Activated naive CD4-positive, alpha-beta T cell treated with anti-CD3 and anti-CD28 coated beads for 36 hours (primary cell): ENCODE data around the gene SLC12A6. TPM values are rescaled to one million over a fixed set of nuclear protein-coding genes. Genes with fewer than 3 reads are reported as not detected.

ENCODE experiments used
- CTCF ChIA-PET: fragments of 350-600 bp; sonication (Branson Sonifier 250); formaldehyde crosslinking; loops from one replicate; lab custom pipeline; 2021; ENCODE audit warnings: antibody characterized with exemption; lab: Charles Lee
- DNase-seq: peaks from one replicate; pipeline ENCODE4 v3.0.0-alpha.2; 2020
- H3K27ac Mint-ChIP-seq: one replicate; pipeline ENCODE4 v1.8.0; 2021; ENCODE audit warnings: mild to moderate bottlenecking, mixed read lengths
- H3K27me3 Mint-ChIP-seq: one replicate; pipeline ENCODE4 v1.8.0; 2021; ENCODE audit warnings: low read depth, mixed read lengths
- H3K36me3 Mint-ChIP-seq: one replicate; pipeline ENCODE4 v1.8.0; 2021; ENCODE audit warnings: low read depth, mixed read lengths
- H3K4me1 Mint-ChIP-seq: one replicate; pipeline ENCODE4 v1.8.0; 2021; ENCODE audit warnings: low read depth, mixed read lengths
- H3K4me3 Mint-ChIP-seq: one replicate; pipeline ENCODE4 v1.8.0; 2021; ENCODE audit warnings: mild to moderate bottlenecking, moderate library complexity, mixed read lengths
- H3K9me3 Mint-ChIP-seq: one replicate; pipeline ENCODE4 v1.8.0; 2021; ENCODE audit warnings: mixed read lengths
- intact Hi-C: fragments of 100-400 bp; cut with micrococcal nuclease; formaldehyde crosslinking; loops from one replicate; pipeline ENCODE4 v1.15.1; 2023
- total RNA-seq, 2 experiments: library from RNA; stranded (reverse); gene quantifications; one replicate each; pipeline ENCODE4 v1.2.3, GENCODE V29; 2021

SLC12A6 gene
- total RNA-seq, 2 experiments from 2014 or later = 24.6 to 28.7 TPM

GRCh38 chr15:34365836-34366235 is 28.3 kb upstream of the SLC12A6 start:
- H3K27ac Mint-ChIP-seq = no peak overlapping the region
- peaks cover 36% of the 10 kb centered on the region for H3K4me1 Mint-ChIP-seq
- intact Hi-C loops = no loop called here
- CTCF ChIA-PET = interaction anchor here (1.0 to 3.3 kb wide), 4 partner anchors 23 to 222 kb away, joined by 3 to 21 read pairs (median 4); partner anchors contain the start of genes NOP10 and NUTM1
- no peak for DNase-seq
- H3K4me3 Mint-ChIP-seq = peak overlapping the region; percentile 97
- H3K9me3 Mint-ChIP-seq = no peaks in the 10 kb centered on the region
- no peaks in the 10 kb centered on the region for H3K27me3 Mint-ChIP-seq
- H3K36me3 Mint-ChIP-seq = peaks cover 11% of the 10 kb centered on the region

- Mint-ChIP-seq H3K9me3 (no peaks in the 10 kb centered on the region), H3K27ac (no peak overlapping the region), H3K4me3 (peak overlapping the region; percentile 97), H3K4me1 (peaks cover 34% of the 10 kb centered on the region), H3K36me3 (peaks cover 12% of the 10 kb centered on the region), H3K27me3 (no peaks in the 10 kb centered on the region)
- intact Hi-C loops = no loop called here
- CTCF ChIA-PET = interaction anchor here (1.0 to 3.3 kb wide), 4 partner anchors 22 to 222 kb away, joined by 3 to 21 read pairs (median 4); partner anchors contain the start of genes NOP10 and NUTM1
- peak; percentile 16 for DNase-seq
These were observed 27.7 kb upstream of the SLC12A6 start for GRCh38 chr15:34365091-34365825.

DNA sequence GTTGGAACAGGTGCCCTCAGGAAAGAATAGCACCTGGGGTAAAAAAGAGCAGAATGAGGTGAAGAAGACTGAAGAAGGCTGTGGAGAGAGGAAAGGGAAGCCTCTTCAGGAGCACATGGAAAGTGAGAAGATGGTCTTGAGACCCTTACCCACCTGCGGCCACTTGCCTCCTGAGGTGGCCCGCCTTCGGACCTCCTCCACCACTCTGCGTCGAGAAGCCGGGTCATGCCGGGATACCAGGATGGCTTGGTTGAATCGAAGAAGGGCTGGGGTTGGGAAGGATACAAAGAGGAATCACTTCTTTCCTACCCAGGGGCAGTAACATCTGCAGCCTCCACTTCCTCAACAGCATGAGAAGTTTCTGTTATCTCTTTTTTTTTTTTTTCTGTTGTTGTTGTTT is 26.5 kb upstream of the SLC12A6 start:
- Mint-ChIP-seq H3K27me3 (no peaks in the 10 kb centered on the region), H3K36me3 (peaks cover 15% of the 10 kb centered on the region), H3K9me3 (no peaks in the 10 kb centered on the region), H3K4me1 (peaks cover 25% of the 10 kb centered on the region), H3K27ac (no peak overlapping the region), H3K4me3 (no peak overlapping the region)
- CTCF ChIA-PET = no interaction called here
- no peak for DNase-seq
- intact Hi-C loops = no loop called here

GRCh38 chr15:34362047-34362773 is 24.6 kb upstream of the SLC12A6 start:
- no peak overlapping the region for H3K27ac Mint-ChIP-seq
- peaks cover 16% of the 10 kb centered on the region for H3K4me1 Mint-ChIP-seq
- CTCF ChIA-PET = interaction anchor here (1.6 kb wide), 2 partner anchors 10 to 121 kb away, joined by 4 to 5 read pairs; no protein-coding TSS in a partner anchor
- H3K36me3 Mint-ChIP-seq = peaks cover 23% of the 10 kb centered on the region
- no peaks in the 10 kb centered on the region for H3K9me3 Mint-ChIP-seq
- intact Hi-C loops = no loop called here
- no peak overlapping the region for H3K4me3 Mint-ChIP-seq
- H3K27me3 Mint-ChIP-seq = no peaks in the 10 kb centered on the region
- DNase-seq = no peak

DNA sequence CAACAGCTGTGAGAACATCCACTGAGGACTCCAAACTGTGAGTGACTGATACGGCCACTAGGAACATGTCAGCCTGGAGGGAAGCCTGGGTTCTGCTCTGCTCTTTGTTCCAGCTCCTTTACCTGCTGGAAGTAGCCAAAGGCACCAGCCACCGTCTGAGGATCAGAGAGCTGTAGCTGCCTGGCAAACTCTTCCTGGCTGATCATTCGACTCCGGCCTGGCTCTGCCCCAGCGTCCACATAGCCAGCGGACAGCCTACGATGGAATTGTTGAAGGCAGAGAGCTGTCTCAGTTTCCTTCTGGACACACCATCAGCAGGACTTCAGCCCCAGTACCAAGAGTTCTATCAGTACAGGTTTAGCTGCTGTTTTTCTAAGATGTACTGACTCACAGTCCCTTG is 23.7 kb upstream of the SLC12A6 start:
- no peak for DNase-seq
- Mint-ChIP-seq H3K4me3 (no peak overlapping the region), H3K27ac (no peak overlapping the region), H3K36me3 (peaks cover 24% of the 10 kb centered on the region), H3K9me3 (no peaks in the 10 kb centered on the region), H3K27me3 (no peaks in the 10 kb centered on the region), H3K4me1 (peaks cover 16% of the 10 kb centered on the region)
- CTCF ChIA-PET = interaction anchor here (1.6 kb wide), 2 partner anchors 9 to 120 kb away, joined by 4 to 5 read pairs; no protein-coding TSS in a partner anchor
- intact Hi-C loops = no loop called here

GRCh38 chr15:34360298-34360697 is 22.7 kb upstream of the SLC12A6 start:
- peaks cover 7% of the 10 kb centered on the region for H3K4me1 Mint-ChIP-seq
- DNase-seq = no peak
- H3K4me3 Mint-ChIP-seq = no peak overlapping the region
- H3K9me3 Mint-ChIP-seq = no peaks in the 10 kb centered on the region
- intact Hi-C loops = no loop called here
- H3K27me3 Mint-ChIP-seq = no peaks in the 10 kb centered on the region
- no peak overlapping the region for H3K27ac Mint-ChIP-seq
- CTCF ChIA-PET = interaction anchor here (0.7 to 1.6 kb wide), 3 partner anchors 8 to 119 kb away, joined by 4 to 5 read pairs (median 4); no protein-coding TSS in a partner anchor
- peaks cover 24% of the 10 kb centered on the region for H3K36me3 Mint-ChIP-seq

DNA sequence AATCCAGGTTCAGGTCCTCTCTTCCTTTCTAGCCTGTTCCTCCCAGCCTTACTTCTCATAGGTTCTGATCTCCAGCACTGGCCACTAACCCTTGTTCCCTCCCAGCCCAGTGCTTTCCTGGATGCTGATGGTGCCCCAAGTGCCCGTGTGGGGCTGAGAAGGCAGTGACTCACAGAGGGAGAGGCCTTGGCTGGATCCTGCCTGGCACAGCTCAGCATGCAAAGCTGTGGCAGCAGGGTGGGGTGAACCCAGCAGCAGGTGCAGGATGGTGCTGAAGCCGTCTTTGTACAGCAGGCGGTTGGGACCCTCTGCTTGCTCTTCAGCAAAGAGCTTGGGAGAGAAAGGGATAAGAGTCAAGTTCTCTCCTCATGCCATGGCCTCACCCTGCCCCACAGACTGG is 21.8 kb upstream of the SLC12A6 start:
- Mint-ChIP-seq H3K9me3 (no peaks in the 10 kb centered on the region), H3K4me1 (no peaks in the 10 kb centered on the region), H3K27me3 (no peaks in the 10 kb centered on the region), H3K4me3 (no peak overlapping the region), H3K27ac (no peak overlapping the region), H3K36me3 (peaks cover 23% of the 10 kb centered on the region)
- CTCF ChIA-PET = interaction anchor here (1.4 kb wide), 1 partner anchor 222 kb away, joined by 5 read pairs; no protein-coding TSS in a partner anchor
- intact Hi-C loops = no loop called here
- no peak for DNase-seq

GRCh38 chr15:34358948-34359347 is 21.4 kb upstream of the SLC12A6 start:
- Mint-ChIP-seq H3K4me1 (no peaks in the 10 kb centered on the region), H3K4me3 (no peak overlapping the region), H3K27me3 (no peaks in the 10 kb centered on the region), H3K36me3 (peaks cover 25% of the 10 kb centered on the region), H3K27ac (no peak overlapping the region), H3K9me3 (no peaks in the 10 kb centered on the region)
- DNase-seq = no peak
- intact Hi-C loops = no loop called here
- CTCF ChIA-PET = interaction anchor here (1.4 kb wide), 1 partner anchor 222 kb away, joined by 5 read pairs; no protein-coding TSS in a partner anchor

DNA sequence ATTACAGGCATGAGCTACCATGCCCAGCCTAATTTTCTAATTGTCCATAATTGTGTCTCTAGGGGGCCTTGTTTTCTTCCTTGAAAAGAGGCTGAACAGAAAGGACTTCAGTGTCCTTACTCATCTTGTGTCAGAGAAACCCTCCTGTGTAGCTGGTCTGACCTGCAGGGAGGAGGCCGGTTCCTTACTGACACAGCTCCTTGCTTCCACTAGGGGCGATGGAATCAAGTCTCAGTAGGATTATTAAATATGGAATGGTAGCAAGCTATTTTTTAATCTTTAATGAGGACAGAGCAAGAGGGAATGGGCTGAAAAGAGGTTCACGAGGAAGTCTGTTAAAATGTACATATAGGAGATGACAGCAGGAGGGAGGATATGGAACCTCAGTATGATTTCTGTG is 20.8 kb upstream of the SLC12A6 start:
- intact Hi-C loops = no loop called here
- H3K4me3 Mint-ChIP-seq = no peak overlapping the region
- no peaks in the 10 kb centered on the region for H3K9me3 Mint-ChIP-seq
- no peaks in the 10 kb centered on the region for H3K4me1 Mint-ChIP-seq
- H3K27ac Mint-ChIP-seq = no peak overlapping the region
- CTCF ChIA-PET = interaction anchor here (1.4 kb wide), 2 partner anchors 15 to 223 kb away, joined by 5 read pairs; partner anchors contain the start of gene NUTM1
- no peak for DNase-seq
- no peaks in the 10 kb centered on the region for H3K27me3 Mint-ChIP-seq
- H3K36me3 Mint-ChIP-seq = peaks cover 22% of the 10 kb centered on the region

DNA sequence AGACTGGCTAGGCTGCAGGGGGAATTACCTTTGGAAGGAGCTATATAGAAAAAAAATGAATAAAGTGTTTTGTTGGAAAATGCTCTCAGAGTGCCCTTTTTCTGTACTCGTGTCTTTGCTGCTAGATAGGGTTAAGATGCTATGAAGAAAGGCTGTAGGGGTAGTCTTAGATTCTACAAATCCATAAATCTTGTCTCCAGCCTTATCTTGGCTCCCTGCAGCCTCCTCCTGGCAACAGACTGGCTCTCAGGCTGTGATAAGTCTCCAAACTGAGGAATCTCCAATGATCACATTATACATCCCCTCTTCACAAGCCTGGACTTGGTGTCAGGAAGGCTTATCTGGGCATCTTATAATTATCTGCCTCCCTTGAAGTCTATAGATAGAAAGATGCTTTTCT is 20.1 kb upstream of the SLC12A6 start:
- H3K4me1 Mint-ChIP-seq = no peaks in the 10 kb centered on the region
- H3K4me3 Mint-ChIP-seq = no peak overlapping the region
- no peak overlapping the region for H3K27ac Mint-ChIP-seq
- H3K9me3 Mint-ChIP-seq = no peaks in the 10 kb centered on the region
- CTCF ChIA-PET = interaction anchor here (1.4 kb wide), 1 partner anchor 14 kb away, joined by 5 read pairs; the partner anchor contains the start of gene NUTM1
- H3K27me3 Mint-ChIP-seq = no peaks in the 10 kb centered on the region
- DNase-seq = no peak
- intact Hi-C loops = no loop called here
- H3K36me3 Mint-ChIP-seq = peaks cover 19% of the 10 kb centered on the region

DNA sequence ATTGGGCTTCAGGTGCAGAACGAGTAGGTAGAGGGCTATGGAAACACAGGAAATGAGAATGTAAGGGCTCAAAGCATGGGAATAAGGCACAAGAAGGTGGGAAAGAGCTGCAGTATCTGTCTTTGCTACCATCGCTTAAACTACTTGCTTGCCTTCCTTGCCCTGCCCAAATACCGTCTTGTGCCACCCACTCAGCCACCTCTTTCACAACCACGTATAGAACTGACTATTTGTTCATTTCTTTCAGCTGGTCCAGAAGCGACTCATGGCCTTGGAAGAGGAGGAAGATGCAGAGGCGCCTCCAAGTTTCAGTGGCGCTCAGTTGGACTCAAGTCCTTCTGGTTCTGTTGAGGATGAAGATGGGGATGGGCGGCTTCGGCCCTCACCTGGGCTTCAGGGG is 17.7 kb upstream of the SLC12A6 start:
- H3K36me3 Mint-ChIP-seq = peaks cover 16% of the 10 kb centered on the region
- no peaks in the 10 kb centered on the region for H3K4me1 Mint-ChIP-seq
- no peaks in the 10 kb centered on the region for H3K27me3 Mint-ChIP-seq
- DNase-seq = no peak
- H3K4me3 Mint-ChIP-seq = no peak overlapping the region
- CTCF ChIA-PET = interaction anchor here (0.9 to 1.6 kb wide), 2 partner anchors 9 to 12 kb away, joined by 3 to 10 read pairs; partner anchors contain the start of gene LPCAT4
- intact Hi-C loops = no loop called here
- no peaks in the 10 kb centered on the region for H3K9me3 Mint-ChIP-seq
- no peak overlapping the region for H3K27ac Mint-ChIP-seq

DNA sequence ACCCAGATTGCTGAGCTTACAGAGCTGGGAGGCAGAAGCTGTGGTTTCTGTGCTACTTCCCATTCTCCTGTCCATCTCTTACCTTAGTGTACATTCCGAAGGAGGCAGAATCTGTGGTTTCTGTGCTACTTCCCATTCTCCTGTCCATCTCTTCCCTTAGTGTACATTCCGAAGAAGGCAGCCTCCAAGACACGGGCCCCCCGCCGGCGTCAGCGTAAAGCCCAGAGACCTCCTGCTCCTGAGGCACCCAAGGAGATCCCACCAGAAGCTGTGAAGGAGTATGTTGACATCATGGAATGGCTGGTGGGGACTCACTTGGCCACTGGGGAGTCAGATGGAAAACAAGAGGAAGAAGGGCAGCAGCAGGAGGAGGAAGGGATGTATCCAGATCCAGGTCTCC is 16.7 kb upstream of the SLC12A6 start:
- Mint-ChIP-seq H3K27ac (no peak overlapping the region), H3K9me3 (no peaks in the 10 kb centered on the region), H3K4me3 (no peak overlapping the region), H3K27me3 (no peaks in the 10 kb centered on the region), H3K4me1 (no peaks in the 10 kb centered on the region), H3K36me3 (peaks cover 16% of the 10 kb centered on the region)
- CTCF ChIA-PET = interaction anchor here (1.6 kb wide), 1 partner anchor 13 kb away, joined by 10 read pairs; the partner anchor contains the start of gene LPCAT4
- DNase-seq = no peak
- intact Hi-C loops = no loop called here
